ENCODE data around the gene MATK.

The MATK gene

GRCh38 chr19:3807131-3807480 lies 20.9 kb upstream of the MATK start:
- Histone ChIP-seq H3K9me3 (ENCODE audit: control insufficient read depth in 5 of 5, low read length in 5 of 5) (peaks cover 0 to 9% (median 0%) of the 10 kb centered on the region in 5 donors), H3K27me3 (ENCODE audit: control insufficient read depth in 5 of 5, insufficient read depth in 4 of 5, low read length in 5 of 5) (peaks cover 3 to 21% (median 16%) of the 10 kb centered on the region in 5 donors), H3K4me3 (ENCODE audit: low read depth in 1 of 5, low read length in 5 of 5) (no peak overlapping the region), H3K4me1 (ENCODE audit: control insufficient read depth in 5 of 5, insufficient read depth in 5 of 5, low read length in 5 of 5) (peaks cover 0 to 8% (median 0%) of the 10 kb centered on the region in 5 donors), H3K27ac (ENCODE audit: low read depth, low read length) (no peak overlapping the region), H3K9ac (ENCODE audit: low read length in 5 of 5) (no peak overlapping the region), H3K36me3 (ENCODE audit: control insufficient read depth in 5 of 5, insufficient read depth in 5 of 5, low read length in 5 of 5) (no peaks in the 10 kb centered on the region)

GRCh38 chr19:3805859-3806258 lies 19.7 kb upstream of the MATK start:
- peaks cover 8 to 31% (median 28%) of the 10 kb centered on the region in 5 donors for H3K27me3 ChIP-seq (ENCODE audit: control insufficient read depth in 5 of 5, insufficient read depth in 4 of 5, low read length in 5 of 5)

GRCh38 chr19:3804429-3804828 lies 18.2 kb upstream of the MATK start:
- no peaks in the 10 kb centered on the region for H3K36me3 ChIP-seq (ENCODE audit: control insufficient read depth in 5 of 5, insufficient read depth in 5 of 5, low read length in 5 of 5)
- H3K27me3 ChIP-seq (ENCODE audit: control insufficient read depth in 5 of 5, insufficient read depth in 4 of 5, low read length in 5 of 5), result peaks cover 5 to 33% (median 25%) of the 10 kb centered on the region in 5 donors
- peaks cover 0 to 12% (median 7%) of the 10 kb centered on the region in 5 donors for H3K4me1 ChIP-seq (ENCODE audit: control insufficient read depth in 5 of 5, insufficient read depth in 5 of 5, low read length in 5 of 5)
- H3K4me3 ChIP-seq (ENCODE audit: low read depth in 1 of 5, low read length in 5 of 5), result no peak overlapping the region
- H3K27ac ChIP-seq (ENCODE audit: low read depth, low read length), result no peak overlapping the region
- no peak overlapping the region for H3K9ac ChIP-seq (ENCODE audit: low read length in 5 of 5)
- peaks cover 0 to 9% (median 0%) of the 10 kb centered on the region in 5 donors for H3K9me3 ChIP-seq (ENCODE audit: control insufficient read depth in 5 of 5, low read length in 5 of 5)

More at GRCh38 chr19:3805859-3806258, 19.7 kb upstream of the MATK start:
- Histone ChIP-seq H3K9me3 (ENCODE audit: control insufficient read depth in 5 of 5, low read length in 5 of 5) (peaks cover 0 to 9% (median 0%) of the 10 kb centered on the region in 5 donors), H3K9ac (ENCODE audit: low read length in 5 of 5) (no peak overlapping the region), H3K27ac (ENCODE audit: low read depth, low read length) (no peak overlapping the region), H3K4me1 (ENCODE audit: control insufficient read depth in 5 of 5, insufficient read depth in 5 of 5, low read length in 5 of 5) (peaks cover 0 to 14% (median 7%) of the 10 kb centered on the region in 5 donors), H3K4me3 (ENCODE audit: low read depth in 1 of 5, low read length in 5 of 5) (no peak overlapping the region), H3K36me3 (ENCODE audit: control insufficient read depth in 5 of 5, insufficient read depth in 5 of 5, low read length in 5 of 5) (no peaks in the 10 kb centered on the region)

GRCh38 chr19:3803986-3804385 lies 17.8 kb upstream of the MATK start:
- Histone ChIP-seq H3K27me3 (ENCODE audit: control insufficient read depth in 5 of 5, insufficient read depth in 4 of 5, low read length in 5 of 5) (peaks cover 5 to 37% (median 28%) of the 10 kb centered on the region in 5 donors), H3K9ac (ENCODE audit: low read length in 5 of 5) (no peak overlapping the region), H3K4me3 (ENCODE audit: low read depth in 1 of 5, low read length in 5 of 5) (no peak overlapping the region), H3K9me3 (ENCODE audit: control insufficient read depth in 5 of 5, low read length in 5 of 5) (peaks cover 0 to 9% (median 0%) of the 10 kb centered on the region in 5 donors), H3K36me3 (ENCODE audit: control insufficient read depth in 5 of 5, insufficient read depth in 5 of 5, low read length in 5 of 5) (no peaks in the 10 kb centered on the region), H3K4me1 (ENCODE audit: control insufficient read depth in 5 of 5, insufficient read depth in 5 of 5, low read length in 5 of 5) (peaks cover 0 to 12% (median 7%) of the 10 kb centered on the region in 5 donors), H3K27ac (ENCODE audit: low read depth, low read length) (no peak overlapping the region)

- Histone ChIP-seq H3K27me3 (ENCODE audit: control insufficient read depth in 5 of 5, insufficient read depth in 4 of 5, low read length in 5 of 5) (peaks cover 5 to 37% (median 30%) of the 10 kb centered on the region in 5 donors), H3K27ac (ENCODE audit: low read depth, low read length) (no peak overlapping the region)
Measured at GRCh38 chr19:3803114-3803888, 17.1 kb upstream of the MATK start.

GRCh38 chr19:3801412-3802096 lies 15.4 kb upstream of the MATK start:
- Histone ChIP-seq H3K9ac (ENCODE audit: low read length in 5 of 5) (no peak overlapping the region), H3K9me3 (ENCODE audit: control insufficient read depth in 5 of 5, low read length in 5 of 5) (peaks cover 0 to 5% (median 4%) of the 10 kb centered on the region in 5 donors), H3K27ac (ENCODE audit: low read depth, low read length) (no peak overlapping the region), H3K4me1 (ENCODE audit: control insufficient read depth in 5 of 5, insufficient read depth in 5 of 5, low read length in 5 of 5) (peaks cover 0 to 10% (median 7%) of the 10 kb centered on the region in 5 donors), H3K4me3 (ENCODE audit: low read depth in 1 of 5, low read length in 5 of 5) (peak overlapping the region in 2 of 5 donors; percentile 18 to 34), H3K27me3 (ENCODE audit: control insufficient read depth in 5 of 5, insufficient read depth in 4 of 5, low read length in 5 of 5) (peaks cover 5 to 37% (median 29%) of the 10 kb centered on the region in 5 donors), H3K36me3 (ENCODE audit: control insufficient read depth in 5 of 5, insufficient read depth in 5 of 5, low read length in 5 of 5) (no peaks in the 10 kb centered on the region)

More at GRCh38 chr19:3803114-3803888, 17.1 kb upstream of the MATK start:
- H3K9me3 ChIP-seq (ENCODE audit: control insufficient read depth in 5 of 5, low read length in 5 of 5), result peaks cover 0 to 9% (median 0%) of the 10 kb centered on the region in 5 donors
- no peak overlapping the region for H3K9ac ChIP-seq (ENCODE audit: low read length in 5 of 5)
- H3K36me3 ChIP-seq (ENCODE audit: control insufficient read depth in 5 of 5, insufficient read depth in 5 of 5, low read length in 5 of 5), result no peaks in the 10 kb centered on the region
- H3K4me1 ChIP-seq (ENCODE audit: control insufficient read depth in 5 of 5, insufficient read depth in 5 of 5, low read length in 5 of 5), result peaks cover 0 to 12% (median 7%) of the 10 kb centered on the region in 5 donors
- H3K4me3 ChIP-seq (ENCODE audit: low read depth in 1 of 5, low read length in 5 of 5), result no peak overlapping the region

- Histone ChIP-seq H3K27ac (ENCODE audit: low read depth, low read length) (no peak overlapping the region), H3K36me3 (ENCODE audit: control insufficient read depth in 5 of 5, insufficient read depth in 5 of 5, low read length in 5 of 5) (no peaks in the 10 kb centered on the region), H3K9me3 (ENCODE audit: control insufficient read depth in 5 of 5, low read length in 5 of 5) (peaks cover 0 to 9% (median 9%) of the 10 kb centered on the region in 5 donors), H3K4me3 (ENCODE audit: low read depth in 1 of 5, low read length in 5 of 5) (peak overlapping the region in 1 of 5 donors; percentile 34), H3K4me1 (ENCODE audit: control insufficient read depth in 5 of 5, insufficient read depth in 5 of 5, low read length in 5 of 5) (peaks cover 0 to 10% (median 7%) of the 10 kb centered on the region in 5 donors), H3K9ac (ENCODE audit: low read length in 5 of 5) (no peak overlapping the region), H3K27me3 (ENCODE audit: control insufficient read depth in 5 of 5, insufficient read depth in 4 of 5, low read length in 5 of 5) (peaks cover 5 to 37% (median 29%) of the 10 kb centered on the region in 5 donors)
Measured at GRCh38 chr19:3800996-3801395, 14.8 kb upstream of the MATK start.

GRCh38 chr19:3798137-3798536 lies 12.0 kb upstream of the MATK start:
- no peaks in the 10 kb centered on the region for H3K36me3 ChIP-seq (ENCODE audit: control insufficient read depth in 5 of 5, insufficient read depth in 5 of 5, low read length in 5 of 5)
- no peak overlapping the region for H3K4me3 ChIP-seq (ENCODE audit: low read depth in 1 of 5, low read length in 5 of 5)
- H3K9ac ChIP-seq (ENCODE audit: low read length in 5 of 5), result no peak overlapping the region
- peaks cover 0 to 10% (median 9%) of the 10 kb centered on the region in 5 donors for H3K9me3 ChIP-seq (ENCODE audit: control insufficient read depth in 5 of 5, low read length in 5 of 5)
- peaks cover 5 to 27% (median 20%) of the 10 kb centered on the region in 5 donors for H3K27me3 ChIP-seq (ENCODE audit: control insufficient read depth in 5 of 5, insufficient read depth in 4 of 5, low read length in 5 of 5)
- H3K4me1 ChIP-seq (ENCODE audit: control insufficient read depth in 5 of 5, insufficient read depth in 5 of 5, low read length in 5 of 5), result peaks cover 0 to 10% (median 7%) of the 10 kb centered on the region in 5 donors
- H3K27ac ChIP-seq (ENCODE audit: low read depth, low read length), result no peak overlapping the region

- Histone ChIP-seq H3K27ac (ENCODE audit: low read depth, low read length) (no peak overlapping the region), H3K9me3 (ENCODE audit: control insufficient read depth in 5 of 5, low read length in 5 of 5) (peaks cover 0 to 11% (median 9%) of the 10 kb centered on the region in 5 donors), H3K27me3 (ENCODE audit: control insufficient read depth in 5 of 5, insufficient read depth in 4 of 5, low read length in 5 of 5) (peaks cover 0 to 13% (median 13%) of the 10 kb centered on the region in 5 donors), H3K4me3 (ENCODE audit: low read depth in 1 of 5, low read length in 5 of 5) (no peak overlapping the region), H3K9ac (ENCODE audit: low read length in 5 of 5) (no peak overlapping the region), H3K36me3 (ENCODE audit: control insufficient read depth in 5 of 5, insufficient read depth in 5 of 5, low read length in 5 of 5) (no peaks in the 10 kb centered on the region), H3K4me1 (ENCODE audit: control insufficient read depth in 5 of 5, insufficient read depth in 5 of 5, low read length in 5 of 5) (peaks cover 0 to 4% (median 2%) of the 10 kb centered on the region in 5 donors)
Measured at GRCh38 chr19:3796358-3796757, 10.2 kb upstream of the MATK start.

GRCh38 chr19:3793799-3794198 lies 7.6 kb upstream of the MATK start:
- H3K27ac ChIP-seq (ENCODE audit: low read depth, low read length), result no peak overlapping the region
- no peaks in the 10 kb centered on the region for H3K4me1 ChIP-seq (ENCODE audit: control insufficient read depth in 5 of 5, insufficient read depth in 5 of 5, low read length in 5 of 5)
- peaks cover 0 to 7% (median 4%) of the 10 kb centered on the region in 5 donors for H3K27me3 ChIP-seq (ENCODE audit: control insufficient read depth in 5 of 5, insufficient read depth in 4 of 5, low read length in 5 of 5)
- no peaks in the 10 kb centered on the region for H3K36me3 ChIP-seq (ENCODE audit: control insufficient read depth in 5 of 5, insufficient read depth in 5 of 5, low read length in 5 of 5)
- peaks cover 4 to 21% (median 16%) of the 10 kb centered on the region in 5 donors for H3K9me3 ChIP-seq (ENCODE audit: control insufficient read depth in 5 of 5, low read length in 5 of 5)
- no peak overlapping the region for H3K9ac ChIP-seq (ENCODE audit: low read length in 5 of 5)
- no peak overlapping the region for H3K4me3 ChIP-seq (ENCODE audit: low read depth in 1 of 5, low read length in 5 of 5)
